Measurements from ENCODE around the gene NDUFA3. TPM values are rescaled to one million over a fixed set of nuclear protein-coding genes. Genes with fewer than 3 reads are reported as not detected.
"Not testable (repeated sequence)": the region's sequence is repeated elsewhere in the genome, so short reads cannot be mapped to it uniquely, and the experiment has no call there.

Gene NDUFA3
- total RNA-seq, 2 experiments from 2014 or later, result 138 to 152 TPM

GRCh38 chr19:54095859-54096616 lies 6.6 kb upstream of the NDUFA3 start:
- DNase-seq, result peak; percentile 64
- peak overlapping the region; percentile 76 for H3K27ac Mint-ChIP-seq
- peak overlapping the region; percentile 52 for H3K4me3 Mint-ChIP-seq
- CTCF ChIA-PET, result interaction anchor here (1.5 to 2.0 kb wide), 2 partner anchors 66 to 385 kb away, joined by 3 to 6 read pairs; no protein-coding TSS in a partner anchor
- not testable (repeated sequence) for H3K9me3 Mint-ChIP-seq (ENCODE audit: insufficient read depth); H3K36me3 Mint-ChIP-seq (ENCODE audit: low read depth)
- ATAC-seq, result peak; percentile 84
- POLR2A ChIA-PET, result interaction anchor here (0.9 to 1.4 kb wide), 3 partner anchors 20 to 105 kb away, joined by 3 to 5 read pairs (median 4); partner anchors contain the start of genes CNOT3, PRPF31 and TFPT
- peaks cover 15% of the 10 kb centered on the region for H3K27me3 Mint-ChIP-seq (ENCODE audit: low read depth)
- H3K4me1 Mint-ChIP-seq (ENCODE audit: low read depth), result peaks cover 20% of the 10 kb centered on the region

GRCh38 chr19:54096617-54097106 lies 6.0 kb upstream of the NDUFA3 start:
- Mint-ChIP-seq H3K9me3 (ENCODE audit: insufficient read depth) (no peaks in the 10 kb centered on the region), H3K4me3 (peak overlapping the region; percentile 35), H3K27ac (no peak overlapping the region), H3K4me1 (ENCODE audit: low read depth) (peaks cover 23% of the 10 kb centered on the region), H3K27me3 (ENCODE audit: low read depth) (peaks cover 15% of the 10 kb centered on the region), H3K36me3 (ENCODE audit: low read depth) (no peaks in the 10 kb centered on the region)
- ChIA-PET POLR2A (interaction anchor here (0.6 to 1.4 kb wide), 3 partner anchors 19 to 104 kb away, joined by 3 to 4 read pairs (median 3); partner anchors contain the start of genes CNOT3, PRPF31, RPS9 and TFPT), CTCF (interaction anchor here (1.5 kb wide), 1 partner anchor 385 kb away, joined by 3 read pairs; no protein-coding TSS in a partner anchor)
- peak; percentile 55 for ATAC-seq
- no peak for DNase-seq

GRCh38 chr19:54099190-54099902 lies 3.3 kb upstream of the NDUFA3 start:
- Mint-ChIP-seq H3K4me3 (no peak overlapping the region), H3K4me1 (ENCODE audit: low read depth) (peaks cover 33% of the 10 kb centered on the region), H3K9me3 (ENCODE audit: insufficient read depth) (no peaks in the 10 kb centered on the region), H3K36me3 (ENCODE audit: low read depth) (peaks cover 3% of the 10 kb centered on the region), H3K27ac (no peak overlapping the region), H3K27me3 (ENCODE audit: low read depth) (peaks cover 9% of the 10 kb centered on the region)
- ChIA-PET CTCF (no interaction called here), POLR2A (interaction anchor here (1.3 kb wide), 1 partner anchor 16 kb away, joined by 3 read pairs; the partner anchor contains the start of genes PRPF31 and TFPT)
- DNase-seq (no peak), ATAC-seq (no peak)

- ATAC-seq; DNase-seq; H3K4me3 Mint-ChIP-seq; H3K27me3 Mint-ChIP-seq (ENCODE audit: low read depth); H3K9me3 Mint-ChIP-seq (ENCODE audit: insufficient read depth); CTCF ChIA-PET; H3K36me3 Mint-ChIP-seq (ENCODE audit: low read depth); H3K27ac Mint-ChIP-seq: not testable (repeated sequence)
- peaks cover 32% of the 10 kb centered on the region for H3K4me1 Mint-ChIP-seq (ENCODE audit: low read depth)
- POLR2A ChIA-PET, result interaction anchor here (0.6 to 1.3 kb wide), 2 partner anchors 9 to 15 kb away, joined by 3 read pairs; partner anchors contain the start of genes PRPF31 and TFPT
These were observed 2.8 kb upstream of the NDUFA3 start for GRCh38 chr19:54099903-54100255.

- Mint-ChIP-seq H3K4me1 (ENCODE audit: low read depth) (peaks cover 32% of the 10 kb centered on the region), H3K27me3 (ENCODE audit: low read depth) (peaks cover 5% of the 10 kb centered on the region), H3K36me3 (ENCODE audit: low read depth) (peaks cover 6% of the 10 kb centered on the region), H3K9me3 (ENCODE audit: insufficient read depth) (no peaks in the 10 kb centered on the region), H3K4me3 (peak within 1 kb of the TSS; percentile 5), H3K27ac (peak within 1 kb of the TSS; percentile 27)
- ATAC-seq (no peak), DNase-seq (no peak)
- POLR2A ChIA-PET, result interaction anchor here (1.3 kb wide), 1 partner anchor 15 kb away, joined by 3 read pairs; the partner anchor contains the start of genes PRPF31 and TFPT
- CTCF ChIA-PET, result no interaction called here
These were observed 2.1 kb upstream of the NDUFA3 start, which contains the start of gene OSCAR for GRCh38 chr19:54100561-54100960. TSS of gene OSCAR (minus strand) at chr19:54100803. CDS start at chr19:54100792, 11 bp downstream.

GRCh38 chr19:54104998-54105715 lies 2.5 kb downstream of the NDUFA3 start:
- Mint-ChIP-seq H3K4me3 (no peak overlapping the region), H3K27ac (peak overlapping the region; percentile 21), H3K9me3 (ENCODE audit: insufficient read depth) (no peaks in the 10 kb centered on the region), H3K4me1 (ENCODE audit: low read depth) (peaks cover 27% of the 10 kb centered on the region), H3K27me3 (ENCODE audit: low read depth) (no peaks in the 10 kb centered on the region), H3K36me3 (ENCODE audit: low read depth) (peaks cover 37% of the 10 kb centered on the region)
- DNase-seq (no peak), ATAC-seq (no peak)
- CTCF ChIA-PET, result interaction anchor here (0.9 kb wide), 1 partner anchor 161 kb away, joined by 3 read pairs; no protein-coding TSS in a partner anchor
- POLR2A ChIA-PET, result no interaction called here

- H3K4me1 Mint-ChIP-seq (ENCODE audit: low read depth), result peaks cover 27% of the 10 kb centered on the region
- CTCF ChIA-PET, result no interaction called here
- H3K9me3 Mint-ChIP-seq (ENCODE audit: insufficient read depth), result no peaks in the 10 kb centered on the region
- ATAC-seq (no peak), DNase-seq (no peak)
- peak overlapping the region; percentile 21 for H3K27ac Mint-ChIP-seq
- no peaks in the 10 kb centered on the region for H3K27me3 Mint-ChIP-seq (ENCODE audit: low read depth)
- no peak overlapping the region for H3K4me3 Mint-ChIP-seq
- peaks cover 41% of the 10 kb centered on the region for H3K36me3 Mint-ChIP-seq (ENCODE audit: low read depth)
- POLR2A ChIA-PET, result no interaction called here
These were observed 3.1 kb downstream of the NDUFA3 start for GRCh38 chr19:54105796-54106195.

GRCh38 chr19:54106716-54107115 lies 4.1 kb downstream of the NDUFA3 start:
- H3K27me3 Mint-ChIP-seq (ENCODE audit: low read depth), result no peaks in the 10 kb centered on the region
- H3K4me1 Mint-ChIP-seq (ENCODE audit: low read depth), result peaks cover 24% of the 10 kb centered on the region
- no peak overlapping the region for H3K27ac Mint-ChIP-seq
- no peak for ATAC-seq
- ChIA-PET POLR2A (no interaction called here), CTCF (no interaction called here)
- DNase-seq, result no peak
- H3K9me3 Mint-ChIP-seq (ENCODE audit: insufficient read depth), result no peaks in the 10 kb centered on the region
- peaks cover 43% of the 10 kb centered on the region for H3K36me3 Mint-ChIP-seq (ENCODE audit: low read depth)
- no peak overlapping the region for H3K4me3 Mint-ChIP-seq

GRCh38 chr19:54107876-54108490 lies 5.3 kb downstream of the NDUFA3 start:
- Mint-ChIP-seq H3K27me3 (ENCODE audit: low read depth) (no peaks in the 10 kb centered on the region), H3K27ac (no peak overlapping the region), H3K36me3 (ENCODE audit: low read depth) (peaks cover 49% of the 10 kb centered on the region), H3K4me3 (no peak overlapping the region), H3K4me1 (ENCODE audit: low read depth) (peaks cover 19% of the 10 kb centered on the region), H3K9me3 (ENCODE audit: insufficient read depth) (no peaks in the 10 kb centered on the region)
- no peak for DNase-seq
- ATAC-seq, result no peak
- CTCF ChIA-PET, result no interaction called here
- POLR2A ChIA-PET, result no interaction called here

- ChIA-PET POLR2A (interaction anchor here (0.7 kb wide), 1 partner anchor 8 kb away, joined by 3 read pairs; no protein-coding TSS in a partner anchor), CTCF (no interaction called here)
- no peak overlapping the region for H3K27ac Mint-ChIP-seq
- H3K4me3 Mint-ChIP-seq, result no peak overlapping the region
- H3K36me3 Mint-ChIP-seq (ENCODE audit: low read depth), result peaks cover 51% of the 10 kb centered on the region
- no peak for DNase-seq
- no peak for ATAC-seq
- H3K9me3 Mint-ChIP-seq (ENCODE audit: insufficient read depth), result no peaks in the 10 kb centered on the region
- H3K27me3 Mint-ChIP-seq (ENCODE audit: low read depth), result no peaks in the 10 kb centered on the region
- peaks cover 19% of the 10 kb centered on the region for H3K4me1 Mint-ChIP-seq (ENCODE audit: low read depth)
These were observed 5.8 kb downstream of the NDUFA3 start for GRCh38 chr19:54108496-54108895.

GRCh38 chr19:54109651-54110050 lies 7.0 kb downstream of the NDUFA3 start:
- DNase-seq (no peak), ATAC-seq (no peak)
- Mint-ChIP-seq H3K27me3 (ENCODE audit: low read depth) (no peaks in the 10 kb centered on the region), H3K4me3 (no peak overlapping the region), H3K36me3 (ENCODE audit: low read depth) (peaks cover 59% of the 10 kb centered on the region), H3K9me3 (ENCODE audit: insufficient read depth) (no peaks in the 10 kb centered on the region), H3K27ac (no peak overlapping the region), H3K4me1 (ENCODE audit: low read depth) (peaks cover 24% of the 10 kb centered on the region)
- POLR2A ChIA-PET, result no interaction called here
- CTCF ChIA-PET, result no interaction called here

All from activated CD8-positive, alpha-beta T cell treated with anti-CD3 and anti-CD28 coated beads, Interleukin-2, amount 10 ng/mL, durations not matched to agents 7 days and 5 days (primary cell).